Measurements from ENCODE around the gene PLPPR1. TPM values are rescaled to one million over a fixed set of nuclear protein-coding genes. Genes with fewer than 3 reads are reported as not detected.

The PLPPR1 gene
- polyA plus RNA-seq, 1 of the 3 experiments (the other 2 are of a cell fraction) = not detected

GRCh38 chr9:101094686-101095085 lies 66.2 kb downstream of the PLPPR1 start:
- no peaks in the 10 kb centered on the region for H3K9me2 ChIP-seq
- no peaks in the 10 kb centered on the region for H3K4me1 ChIP-seq (ENCODE audit: control insufficient read depth in 1 of 2, insufficient read depth in 2 of 2, low read depth in 1 of 2, low read length in 1 of 2)
- no peak overlapping the region for H2AFZ ChIP-seq (ENCODE audit: low read depth)
- no peaks in the 10 kb centered on the region for H3K27me3 ChIP-seq (ENCODE audit: insufficient read depth)
- H3K36me3 ChIP-seq (replicated peaks in 1 of 2; ENCODE audit: control insufficient read depth in 1 of 2, insufficient read depth in 2 of 2, low read length in 1 of 2) = no peaks in the 10 kb centered on the region
- H4K20me1 ChIP-seq (ENCODE audit: insufficient read depth) = no peaks in the 10 kb centered on the region
- no peaks in the 10 kb centered on the region for H3F3A ChIP-seq (replicated peaks; ENCODE audit: insufficient read depth)
- ChIA-PET CTCF (interaction anchor here (0.8 kb wide), 1 partner anchor 24 kb away, joined by 3 read pairs; no protein-coding TSS in a partner anchor), POLR2A (interaction anchor here (0.6 kb wide), 1 partner anchor 257 kb away, joined by 3 read pairs; no protein-coding TSS in a partner anchor)
- TF ChIP-seq FOXJ3 (CRISPR knock-in tag; IDR thresholded peaks at IDR 0.05) = no peak
- TF ChIP-seq FOXM1 (IDR thresholded peaks at IDR 0.05; ENCODE audit: low read depth) = no peak
- no peak for TF ChIP-seq RFX5 (IDR thresholded peaks at IDR 0.05; ENCODE audit: low read length)
- TF ChIP-seq MXI1 (IDR thresholded peaks at IDR 0.05; ENCODE audit: low read depth, low read length) = no peak
- TF ChIP-seq GATA2 (CRISPR knock-in tag; IDR thresholded peaks at IDR 0.05) = no peak
- TF ChIP-seq RCOR1 (IDR thresholded peaks at IDR 0.05; ENCODE audit: low read length) = no peak
- TF ChIP-seq MAX (IDR thresholded peaks at IDR 0.05; ENCODE audit: low read depth) = no peak
- TF ChIP-seq NRF1 (IDR thresholded peaks at IDR 0.05; ENCODE audit: low read depth, low read length) = no peak
- no peak for TF ChIP-seq JUND (IDR thresholded peaks at IDR 0.05)
- TF ChIP-seq SIN3A (IDR thresholded peaks at IDR 0.05; ENCODE audit: borderline replicate concordance, low read depth, low read length) = no peak
- no peak for TF ChIP-seq IRF3 (IDR thresholded peaks at IDR 0.05; ENCODE audit: low read depth, low read length)
- TF ChIP-seq POLR2AphosphoS5 (IDR thresholded peaks at IDR 0.05; ENCODE audit: low read depth, low read length) = no peak
- TF ChIP-seq EP300 (IDR thresholded peaks at IDR 0.05; ENCODE audit: borderline replicate concordance in 1 of 2, low read depth in 1 of 2, low read length in 1 of 2) = no peak
- no peak for TF ChIP-seq USF2 (IDR thresholded peaks at IDR 0.05; ENCODE audit: borderline replicate concordance, low read depth, low read length)
- TF ChIP-seq FOSL2 (IDR thresholded peaks at IDR 0.05; ENCODE audit: borderline replicate concordance, low read depth) = no peak
- no peak for TF ChIP-seq ELF1 (IDR thresholded peaks at IDR 0.05)
- no peak for TF ChIP-seq ZBTB33 (IDR thresholded peaks at IDR 0.05; ENCODE audit: borderline replicate concordance, low read depth)
- WGBS (ENCODE audit: low lambda C conversion rate) = 0% methylated on average over 1 of the region's 1 CpG
- H3K79me2 ChIP-seq (ENCODE audit: insufficient read depth) = no peaks in the 10 kb centered on the region
- no peaks in the 10 kb centered on the region for H3K9me3 ChIP-seq
- DNase-seq = no peak
- H3K4me3 ChIP-seq (ENCODE audit: low read depth in 2 of 2, low read length in 1 of 2) = no peak overlapping the region
- H3K9ac ChIP-seq = no peak overlapping the region
- no peak overlapping the region for H3K4me2 ChIP-seq
- H3K27ac ChIP-seq (ENCODE audit: low read depth in 2 of 2, low read length in 1 of 2) = no peak overlapping the region
